Stimulated activated CD4-positive, alpha-beta T cell treated with anti-CD3 and anti-CD28 coated beads, TNF-alpha, amount 100 ng/mL, for 24 hours (primary cell): ENCODE data around the gene LMX1A.

Experiments used
- DNase-seq, 3 experiments: peaks; one replicate each; pipeline ENCODE4 v3.0.0-alpha.2; 2020; ENCODE audit warnings: low read depth in 3 of 3

The LMX1A gene

GRCh38 chr1:165325460-165326203, 30.9 kb downstream of the LMX1A start:
- no peak for DNase-seq

- no peak for DNase-seq
These were observed 32.5 kb downstream of the LMX1A start for GRCh38 chr1:165324050-165324449.

GRCh38 chr1:165317612-165318011, 38.9 kb downstream of the LMX1A start:
- DNase-seq, result no peak

DNA sequence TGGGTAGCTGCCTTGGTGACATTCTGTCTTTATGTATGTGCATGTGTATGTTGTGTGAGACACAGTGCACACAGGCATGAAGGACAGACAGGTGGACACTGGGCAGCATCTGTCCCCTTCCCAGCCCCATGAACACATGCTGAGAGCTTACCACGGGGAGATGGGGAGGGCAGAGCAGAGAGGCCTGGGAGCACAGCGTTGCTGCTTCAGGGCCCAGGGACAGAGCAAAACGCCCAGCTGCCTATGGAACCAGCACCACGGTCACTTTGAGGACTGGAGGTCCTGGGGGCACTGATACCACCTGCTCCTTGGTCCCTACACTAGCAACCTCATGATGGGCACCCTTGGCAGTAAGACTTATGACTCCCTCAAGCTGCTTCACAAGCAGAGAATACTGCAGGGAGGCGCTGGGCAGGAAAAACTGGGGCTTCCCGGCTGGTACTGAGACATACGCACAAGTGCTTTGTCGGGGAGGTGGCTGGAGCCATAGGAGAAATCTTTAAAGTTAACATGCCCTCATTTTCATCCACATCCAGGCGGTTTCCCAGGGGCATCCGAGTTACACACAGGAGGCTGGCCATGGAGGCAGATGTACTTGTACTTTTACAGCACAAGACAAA, 40.3 kb downstream of the LMX1A start:
- DNase-seq, result no peak

DNA sequence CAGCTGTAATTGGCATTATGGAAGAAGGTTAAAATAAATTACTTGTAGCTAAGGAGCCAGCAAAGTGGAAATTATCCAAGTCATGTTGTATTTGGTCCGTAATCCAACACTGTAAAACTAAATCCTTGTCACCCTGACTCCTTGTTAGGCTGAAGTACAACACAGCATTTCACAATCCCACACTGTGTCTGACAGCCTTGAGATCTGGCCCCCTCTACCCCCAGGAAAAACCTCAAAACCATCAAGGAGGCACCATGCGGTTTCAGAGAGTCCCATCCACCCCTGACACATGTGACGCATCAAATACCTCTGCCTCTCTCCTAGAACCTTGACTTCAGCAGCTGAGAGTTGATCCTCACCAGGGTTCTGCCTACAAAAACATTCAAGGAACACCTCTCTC, 41.0 kb downstream of the LMX1A start:
- no peak for DNase-seq

GRCh38 chr1:165313903-165314302, 42.6 kb downstream of the LMX1A start:
- no peak for DNase-seq

DNA sequence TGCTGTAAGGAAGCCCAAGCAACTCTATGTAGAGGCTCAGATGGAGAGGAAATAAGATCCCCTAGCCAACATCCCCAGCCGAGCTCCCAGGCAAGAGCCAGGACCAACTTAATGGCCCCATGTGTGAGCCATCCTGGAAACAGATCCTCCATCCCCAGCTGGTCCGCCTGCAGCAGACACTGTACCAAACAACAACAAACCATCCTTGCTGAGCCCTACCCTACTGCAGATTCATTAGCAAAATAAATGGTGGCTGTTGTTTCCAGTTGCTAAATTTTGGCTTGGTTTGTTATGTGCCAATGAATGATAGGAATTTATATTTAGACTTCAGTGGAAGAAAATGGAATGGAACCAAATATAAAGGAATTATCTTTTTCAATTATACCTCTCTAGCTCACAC, 43.9 kb downstream of the LMX1A start:
- DNase-seq, result no peak

GRCh38 chr1:165306543-165307434, 49.7 kb downstream of the LMX1A start:
- no peak for DNase-seq

- DNase-seq, result no peak
These were observed 53.1 kb downstream of the LMX1A start for GRCh38 chr1:165303386-165303785.

DNA sequence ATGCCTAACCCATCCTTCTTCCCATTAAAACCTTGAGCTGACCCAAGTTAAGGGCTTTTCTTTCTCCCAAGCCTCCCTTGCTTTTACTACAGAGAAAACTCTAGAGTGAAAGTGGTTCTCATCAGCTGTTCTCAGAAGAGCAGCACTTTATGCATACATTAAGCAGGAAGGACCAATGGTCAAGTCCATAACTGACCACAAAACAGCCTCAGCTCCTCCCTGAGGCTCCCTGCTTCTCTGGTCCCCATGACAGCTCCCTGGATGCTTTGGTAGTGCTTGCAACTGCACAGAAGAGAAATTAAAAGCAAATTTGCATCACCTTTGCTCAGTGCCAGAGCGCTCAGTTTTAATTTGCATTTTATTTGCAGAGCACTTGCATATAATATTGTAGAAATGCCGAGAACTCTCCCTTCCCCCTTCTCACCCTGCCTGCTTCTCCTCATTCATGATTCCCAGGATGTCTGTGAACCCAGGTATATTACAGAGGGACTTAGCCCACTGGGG, 56.1 kb downstream of the LMX1A start:
- no peak for DNase-seq

- DNase-seq, result no peak
These were observed 58.2 kb downstream of the LMX1A start for GRCh38 chr1:165298203-165298820.

GRCh38 chr1:165296205-165296604, 60.3 kb downstream of the LMX1A start:
- no peak for DNase-seq

GRCh38 chr1:165290148-165290547, 66.4 kb downstream of the LMX1A start:
- DNase-seq, result no peak

- DNase-seq, result no peak
These were observed 67.0 kb downstream of the LMX1A start for GRCh38 chr1:165289556-165289955.

DNA sequence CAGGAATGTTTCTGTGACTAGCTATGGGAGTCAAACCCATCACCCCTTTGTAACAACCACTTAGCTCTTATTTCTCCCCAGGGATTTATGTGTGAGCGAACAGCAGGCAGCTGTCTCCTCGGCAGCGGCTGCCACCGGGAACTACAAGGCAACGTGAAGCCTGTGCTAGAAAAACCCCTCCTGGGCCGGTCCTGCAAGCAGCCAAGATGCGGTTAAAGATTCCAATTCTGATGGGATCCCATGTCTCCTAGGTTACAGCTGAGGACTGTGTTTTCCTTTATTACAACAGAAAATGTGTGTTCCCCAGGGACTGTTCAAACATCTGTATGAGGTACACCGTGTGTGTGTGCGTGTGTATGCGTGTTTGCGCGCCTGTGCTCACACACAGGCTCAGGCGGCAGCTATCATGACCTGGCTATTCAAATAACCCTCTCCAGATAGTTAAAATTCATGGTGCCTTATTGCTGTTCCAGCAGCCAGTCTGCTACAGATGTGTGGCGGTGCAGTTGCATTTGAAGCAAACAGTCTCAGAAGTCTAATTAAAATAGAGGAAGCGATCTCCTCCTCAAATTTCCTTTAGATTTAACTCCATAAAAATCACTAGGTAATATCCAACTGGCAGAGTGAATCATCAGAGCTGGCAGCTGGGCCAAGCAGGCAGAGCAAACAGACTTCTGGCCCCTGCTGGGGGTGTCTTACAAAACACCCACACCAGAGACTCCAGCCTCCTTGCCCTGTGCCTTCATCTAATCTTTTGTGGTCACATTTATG, 68.0 kb downstream of the LMX1A start:
- no peak for DNase-seq

- DNase-seq, result no peak
These were observed 68.7 kb downstream of the LMX1A start for GRCh38 chr1:165287781-165288180.

- DNase-seq, result no peak
These were observed 69.2 kb downstream of the LMX1A start for GRCh38 chr1:165287329-165287728.

DNA sequence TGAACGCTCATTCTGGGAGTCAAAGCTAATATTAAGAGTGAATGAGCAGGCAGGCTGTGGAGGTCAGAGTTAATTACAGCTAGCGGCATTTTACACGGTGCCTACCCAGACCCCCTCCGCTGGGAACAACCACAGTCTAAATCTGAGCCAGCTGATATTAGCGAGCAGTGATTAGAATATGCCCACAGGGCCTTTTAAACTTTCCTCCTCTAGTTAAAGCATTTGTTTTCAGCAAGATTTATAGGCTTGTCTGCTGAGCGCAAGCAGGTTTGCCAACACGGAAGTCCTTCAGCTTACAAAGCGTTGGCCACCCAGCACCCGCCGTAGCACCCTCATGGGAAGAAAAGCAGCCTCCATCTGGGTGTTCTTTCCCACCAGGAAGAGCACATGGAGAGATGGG, 72.1 kb downstream of the LMX1A start:
- DNase-seq, result no peak

GRCh38 chr1:165281207-165281901, 75.2 kb downstream of the LMX1A start:
- no peak for DNase-seq

DNA sequence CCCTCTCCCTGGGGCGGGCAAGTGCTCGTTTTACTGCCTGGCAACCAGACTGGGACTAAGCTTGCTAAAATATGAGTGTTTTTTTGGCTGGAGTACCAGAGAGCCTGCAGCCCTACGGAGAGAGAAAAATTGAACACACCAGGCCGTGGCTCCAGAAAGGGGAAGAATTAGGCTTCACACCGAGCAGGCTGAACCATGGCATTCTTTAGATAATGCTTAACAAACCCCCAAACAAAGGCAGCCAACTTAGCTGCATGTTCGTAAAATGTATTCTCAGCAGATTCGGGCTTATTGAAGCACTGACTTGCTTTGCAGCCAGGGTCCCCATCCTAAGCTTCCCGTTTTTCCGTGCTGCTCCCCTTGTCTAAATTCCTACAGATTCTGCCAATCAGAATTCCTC, 76.6 kb downstream of the LMX1A start:
- no peak for DNase-seq

DNA sequence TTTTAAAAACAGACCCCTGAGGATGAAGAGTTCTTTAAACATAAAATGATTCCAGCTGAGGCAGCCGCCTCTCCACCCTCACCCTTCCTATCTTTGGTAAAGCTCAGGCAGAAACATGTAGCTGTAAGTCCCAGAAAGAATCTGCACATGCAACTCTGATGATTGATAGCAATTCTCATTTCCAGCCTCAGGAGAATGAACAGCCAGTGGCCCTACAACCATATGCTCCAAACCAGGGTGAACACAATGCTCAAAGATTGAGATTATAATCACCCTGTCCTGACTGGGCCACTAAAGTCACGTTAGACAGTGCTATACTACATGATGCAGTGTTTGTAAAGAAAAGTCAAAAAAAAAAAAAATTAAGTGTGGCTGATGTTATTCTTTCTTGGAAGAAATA, 80.2 kb downstream of the LMX1A start:
- DNase-seq, result no peak
